Measurements from ENCODE around the gene LMBRD1.
"Not testable (repeated sequence)": the region's sequence is repeated elsewhere in the genome, so short reads cannot be mapped to it uniquely, and the experiment has no call there.

Gene LMBRD1

GRCh38 chr6:69796073-69796641 lies 653 bp downstream of the LMBRD1 start:
- DNase-seq, result peak; percentile 19 to 37

DNA sequence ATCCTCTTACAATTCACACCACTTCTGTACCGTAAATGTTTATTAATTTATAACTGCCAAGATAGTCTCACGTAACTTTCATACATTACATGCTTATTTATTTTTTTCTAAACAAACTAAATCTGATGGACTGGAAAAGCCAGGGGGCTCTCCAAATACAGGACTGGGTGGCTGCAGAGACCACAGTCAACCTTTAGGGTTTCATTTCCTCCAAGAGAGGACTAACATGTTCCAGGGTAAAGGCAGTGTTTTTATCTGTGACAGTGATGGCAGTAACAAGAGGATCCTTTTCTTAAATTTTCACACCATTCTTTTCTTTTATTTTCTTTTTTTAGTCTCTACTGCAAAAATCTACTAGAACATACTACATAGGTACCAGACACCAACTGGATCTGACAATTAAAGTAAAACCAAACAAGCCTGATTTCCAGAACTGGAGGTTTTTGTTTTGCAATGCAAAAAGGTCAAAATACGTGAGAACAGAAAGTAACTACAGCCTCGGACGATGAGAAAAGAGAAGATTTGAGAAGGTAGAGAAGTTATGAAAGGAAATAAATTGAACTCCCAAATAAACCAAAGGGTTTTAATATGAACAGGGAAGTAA lies 1.2 kb downstream of the LMBRD1 start:
- no peak for DNase-seq

DNA sequence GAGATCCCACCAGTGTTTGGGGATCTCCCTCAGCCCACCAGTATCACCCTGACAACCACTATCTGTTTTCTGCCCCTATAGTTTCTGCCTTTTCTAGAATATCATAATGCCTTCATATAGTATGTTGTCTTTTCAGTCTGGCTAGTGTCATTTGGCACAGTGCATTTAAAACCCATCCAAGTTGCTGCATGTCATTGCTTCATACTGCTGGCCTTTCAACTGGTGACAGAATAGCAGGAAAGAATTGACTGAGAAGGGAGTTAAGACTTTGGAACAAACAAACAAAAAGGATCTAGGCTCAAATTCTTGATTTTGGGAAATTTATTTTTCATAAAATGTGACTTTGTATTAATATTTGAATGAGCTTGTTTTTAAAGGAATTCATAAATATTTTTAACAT lies 4.5 kb downstream of the LMBRD1 start:
- DNase-seq, result no peak

GRCh38 chr6:69791065-69791471 lies 5.7 kb downstream of the LMBRD1 start:
- no peak for DNase-seq

- DNase-seq, result no peak
Measured at GRCh38 chr6:69790629-69791028, 6.2 kb downstream of the LMBRD1 start.

- DNase-seq, result no peak
Measured at GRCh38 chr6:69789578-69789977, 7.2 kb downstream of the LMBRD1 start.

GRCh38 chr6:69787436-69787835 lies 9.4 kb downstream of the LMBRD1 start:
- DNase-seq, result not testable (repeated sequence)

DNA sequence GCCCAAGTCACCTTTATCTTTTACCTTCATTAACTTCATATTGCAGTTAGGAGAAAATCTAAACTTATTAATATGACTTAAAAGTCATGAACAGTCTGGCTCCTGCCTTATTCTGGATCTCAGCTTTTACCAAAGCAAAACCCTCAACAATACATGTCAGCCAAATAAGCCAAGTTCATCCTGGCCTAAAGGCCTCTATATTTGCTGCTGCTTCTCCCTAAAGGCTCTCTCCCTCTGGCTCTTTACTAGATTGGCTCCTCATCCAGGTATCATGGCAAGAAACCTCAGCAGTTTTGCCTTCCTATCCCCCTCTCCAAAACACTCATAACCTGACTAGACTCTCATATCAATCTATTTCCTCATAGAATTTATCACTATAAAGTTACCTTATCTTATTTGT lies 11.1 kb downstream of the LMBRD1 start:
- DNase-seq, result no peak

- DNase-seq, result no peak
Measured at GRCh38 chr6:69784595-69785377, 12.0 kb downstream of the LMBRD1 start.

GRCh38 chr6:69783108-69783507 lies 13.7 kb downstream of the LMBRD1 start:
- no peak for DNase-seq

GRCh38 chr6:69780585-69781178 lies 16.1 kb downstream of the LMBRD1 start:
- no peak for DNase-seq

- no peak for DNase-seq
Measured at GRCh38 chr6:69775941-69776340, 20.9 kb downstream of the LMBRD1 start.

GRCh38 chr6:69775585-69775849 lies 21.3 kb downstream of the LMBRD1 start:
- DNase-seq, result no peak

DNA sequence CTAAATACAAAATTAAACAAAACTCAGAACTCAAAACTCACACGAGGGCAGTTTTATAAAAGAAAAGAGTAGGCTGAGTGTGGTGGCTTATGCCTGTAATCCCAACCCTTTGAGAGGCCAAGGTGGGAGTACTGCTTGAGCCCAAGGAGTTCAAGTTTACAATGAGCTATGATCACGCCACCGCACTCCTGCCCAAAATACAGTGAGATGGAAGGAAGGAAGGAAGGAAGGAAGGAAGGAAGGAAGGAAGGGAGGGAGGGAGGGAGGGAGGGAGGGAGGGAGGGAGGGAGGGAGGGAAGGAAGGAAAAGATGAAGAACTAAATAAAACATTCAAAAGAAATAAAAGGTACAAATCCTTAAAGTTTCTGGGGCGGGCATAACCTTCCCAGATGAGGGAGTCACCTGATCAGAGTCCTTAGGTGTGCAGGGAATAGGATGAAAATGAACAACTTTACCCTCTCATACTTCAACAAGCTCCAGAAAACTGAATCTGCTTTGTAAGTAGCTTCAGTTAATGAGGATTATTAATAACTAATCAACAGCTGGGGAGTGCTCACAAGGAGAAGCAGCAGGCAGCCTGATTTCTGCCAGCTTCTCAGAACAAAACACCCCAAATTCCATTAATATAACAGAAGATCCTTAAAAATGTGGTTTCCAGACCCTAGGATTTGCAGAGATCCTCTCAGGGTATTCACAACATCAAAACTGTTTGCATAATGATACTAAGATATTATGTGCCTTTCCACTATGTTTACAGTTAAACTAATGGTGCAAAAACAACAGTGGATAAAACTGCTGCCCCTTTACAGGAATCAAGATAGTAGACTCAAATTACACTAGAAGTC lies 21.8 kb downstream of the LMBRD1 start:
- DNase-seq, result no peak

- no peak for DNase-seq
Measured at GRCh38 chr6:69771158-69771906, 25.5 kb downstream of the LMBRD1 start.

DNA sequence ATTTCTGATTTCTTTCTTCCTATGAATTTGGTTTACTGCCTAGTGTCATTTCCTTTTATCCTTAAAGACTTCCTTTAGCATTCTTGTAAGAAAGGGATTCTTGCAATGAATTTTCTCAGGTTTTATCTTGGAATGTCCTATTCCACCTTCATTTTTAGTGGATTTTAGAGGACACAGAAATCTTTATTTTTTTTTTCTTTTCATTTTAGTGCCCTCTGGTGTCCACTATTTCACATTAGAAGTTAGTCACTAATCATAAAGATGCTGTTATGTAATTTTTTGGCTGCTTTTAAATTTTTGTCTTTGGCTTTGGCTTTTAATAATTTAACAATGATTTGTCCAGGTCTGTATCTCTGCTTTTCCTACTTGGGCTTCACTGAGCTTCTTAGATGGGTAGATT lies 28.1 kb downstream of the LMBRD1 start:
- DNase-seq, result no peak

DNA sequence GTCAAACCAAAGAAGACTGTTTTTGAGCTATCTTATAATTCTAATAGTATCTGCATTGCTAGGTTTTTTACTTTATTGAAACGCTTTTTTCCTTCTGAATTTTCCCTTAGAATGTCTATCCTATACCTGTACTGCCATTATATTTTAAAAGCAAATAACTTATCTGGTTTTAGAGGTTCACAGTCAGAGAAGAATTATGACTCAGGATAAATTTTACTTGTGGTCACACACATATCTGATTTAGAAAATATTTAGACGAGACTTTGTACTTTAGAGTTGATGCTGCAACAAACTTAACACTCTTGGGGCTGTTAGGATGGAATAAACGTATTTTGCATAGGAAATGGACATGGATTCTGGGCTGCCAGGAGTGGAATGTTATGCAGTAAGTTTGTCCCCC lies 33.0 kb downstream of the LMBRD1 start:
- no peak for DNase-seq

GRCh38 chr6:69761853-69762252 lies 35.0 kb downstream of the LMBRD1 start:
- DNase-seq, result no peak

DNA sequence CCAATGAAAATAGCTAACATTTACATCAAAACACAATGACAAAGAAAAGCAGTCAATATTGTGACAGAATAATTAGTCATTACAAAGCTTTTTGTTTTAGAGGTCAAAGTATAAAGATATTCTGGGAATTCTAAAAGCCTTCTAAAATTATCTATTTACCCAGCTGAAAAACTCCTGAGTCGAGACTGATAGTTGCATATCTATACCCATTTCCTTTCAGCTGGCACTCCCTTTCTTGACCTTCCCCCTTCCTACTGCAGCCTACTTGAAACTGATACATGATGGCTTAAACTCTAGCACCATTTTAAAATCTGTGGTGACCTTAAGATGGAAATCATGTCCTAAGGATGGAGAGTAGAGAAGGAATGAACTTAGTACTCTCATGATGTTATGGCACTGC lies 38.6 kb downstream of the LMBRD1 start:
- DNase-seq, result no peak

- DNase-seq, result no peak
Measured at GRCh38 chr6:69756907-69757306, 39.9 kb downstream of the LMBRD1 start.

DNA sequence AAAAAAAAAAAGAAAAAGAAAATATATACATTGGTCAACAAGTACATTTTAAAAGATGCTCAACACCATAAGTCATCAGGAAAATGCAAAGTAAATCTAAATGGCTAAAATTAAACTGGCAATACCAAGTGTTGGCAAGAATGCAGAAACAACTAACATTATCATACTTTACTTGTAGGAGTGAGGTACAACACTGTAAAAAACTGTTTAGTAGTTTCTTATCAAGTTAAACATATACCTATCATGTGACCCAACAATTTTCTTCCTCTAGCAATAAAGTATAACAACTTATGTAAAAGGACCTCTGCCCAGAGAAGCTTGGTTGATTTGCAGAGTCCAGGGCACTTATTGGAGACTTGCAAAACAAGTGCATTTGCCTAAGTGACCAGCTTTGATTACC lies 40.4 kb downstream of the LMBRD1 start:
- DNase-seq, result no peak

DNA sequence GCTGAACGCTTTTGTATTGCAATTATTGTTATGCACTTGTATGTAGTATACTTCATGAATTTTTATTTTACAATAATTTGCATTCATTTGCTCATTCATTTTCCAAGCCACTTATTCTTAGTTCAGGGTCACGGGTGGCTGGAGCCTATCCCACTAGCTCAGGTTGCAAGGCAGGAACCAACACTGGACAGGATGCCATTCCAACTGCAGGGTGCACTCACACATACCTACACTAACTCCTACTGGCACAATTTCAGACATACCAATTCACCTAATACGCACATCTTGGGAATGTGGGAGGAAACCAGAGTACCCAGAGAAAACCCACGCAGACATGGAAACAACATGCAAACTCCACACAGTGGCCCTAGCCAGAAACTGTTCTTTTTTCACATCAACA lies 61.8 kb downstream of the LMBRD1 start:
- DNase-seq, result no peak

- DNase-seq, result no peak
Measured at GRCh38 chr6:69732640-69733039, 64.2 kb downstream of the LMBRD1 start.
